ENCODE data around the gene NUAK1.
"Not testable (repeated sequence)": the region's sequence is repeated elsewhere in the genome, so short reads cannot be mapped to it uniquely, and the experiment has no call there.

- TF ChIP-seq CTCF (conservative IDR thresholded peaks at IDR 0.05; ENCODE audit: low read depth in 2 of 2); EZH2 (IDR thresholded peaks at IDR 0.05; ENCODE audit: low read depth, unreplicated experiment); POLR2AphosphoS5 (IDR thresholded peaks at IDR 0.05; ENCODE audit: low read depth); ZNF462 (CRISPR knock-in tag; IDR thresholded peaks at IDR 0.05); NANOG (IDR thresholded peaks at IDR 0.05; ENCODE audit: borderline replicate concordance); EZH2phosphoT487 (IDR thresholded peaks at IDR 0.05; ENCODE audit: unreplicated experiment): not testable (repeated sequence)
Measured at GRCh38 chr12:106016601-106017278, 122.0 kb downstream of the NUAK1 start.

Data from GM23338 (cell line).